Ishikawa (cell line): ENCODE results near the gene PTPN23.

Source experiments
- CEBPB ChIP-seq: IDR thresholded peaks from 2 replicates; pipeline ENCODE4 v1.6.1; 2012
- CREB1 ChIP-seq: IDR thresholded peaks from 2 replicates; pipeline ENCODE4 v1.6.1; 2012; ENCODE audit warnings: low read depth
- EP300 ChIP-seq: IDR thresholded peaks from 2 replicates; pipeline ENCODE4 v1.6.1; 2012; ENCODE audit warnings: borderline replicate concordance
- MAX ChIP-seq: IDR thresholded peaks from 2 replicates; pipeline ENCODE4 v1.6.1; 2012
- NFIC ChIP-seq: IDR thresholded peaks from 2 replicates; pipeline ENCODE4 v1.6.1; 2012
- RAD21 ChIP-seq: IDR thresholded peaks from 2 replicates; pipeline ENCODE4 v1.6.1; 2012; ENCODE audit warnings: low read depth
- REST ChIP-seq: IDR thresholded peaks from 2 replicates; pipeline ENCODE4 v1.6.1; 2012; ENCODE audit warnings: low read depth, mild to moderate bottlenecking
- TAF1 ChIP-seq: IDR thresholded peaks from 2 replicates; pipeline ENCODE4 v1.6.1; 2012; ENCODE audit warnings: low read depth, mild to moderate bottlenecking
- TCF12 ChIP-seq: IDR thresholded peaks from 2 replicates; pipeline ENCODE4 v1.6.1; 2012; ENCODE audit warnings: low read depth
- USF1 ChIP-seq: IDR thresholded peaks from 2 replicates; pipeline ENCODE4 v1.6.1; 2012
- YY1 ChIP-seq: IDR thresholded peaks from 2 replicates; pipeline ENCODE4 v1.6.1; 2012; ENCODE audit warnings: low read depth
- ZBTB7A ChIP-seq: IDR thresholded peaks from 2 replicates; pipeline ENCODE4 v1.6.1; 2012; ENCODE audit warnings: low read depth

GRCh38 chr3:47410801-47411646, 30.2 kb downstream of the PTPN23 start:
- TF ChIP-seq RAD21 (no peak), MAX (no peak), TAF1 (no peak), REST (no peak), CEBPB (no peak), NFIC (no peak), USF1 (no peak), CREB1 (no peak), EP300 (no peak), YY1 (no peak), ZBTB7A (no peak), TCF12 (no peak)
